ENCODE data around the gene LRRK1. TPM values are rescaled to one million over a fixed set of nuclear protein-coding genes. Genes with fewer than 3 reads are reported as not detected.

LRRK1 gene
- total and polyA plus RNA-seq, 11 donors = 1.3 to 12.7 (median 2.1) TPM

GRCh38 chr15:101014921-101015841 is 96.0 kb downstream of the LRRK1 start:
- TF ChIP-seq POLR2A (IDR thresholded peaks at IDR 0.05) (no peak), CTCF (IDR thresholded peaks at IDR 0.05) (peak; percentile 81 to 94 (median 87))
- H3K27me3 ChIP-seq = no peaks in the 10 kb centered on the region
- H3K4me3 ChIP-seq = no peak overlapping the region
- peak; percentile 73 to 86 (median 75) for DNase-seq
- intact Hi-C loops (cut with DNase I) = loop anchor here (1.0 to 10.0 kb wide), 6 partner anchors 70 to 244 kb away; no protein-coding TSS in a partner anchor
- H3K4me1 ChIP-seq = peaks cover 0 to 19% (median 0%) of the 10 kb centered on the region in 12 donors
- H3K27ac ChIP-seq = no peak overlapping the region
- H3K36me3 ChIP-seq = peaks cover 0 to 44% (median 0%) of the 10 kb centered on the region in 9 donors
- ATAC-seq = peak; percentile 73 to 79 (median 76)
- H3K9me3 ChIP-seq = no peaks in the 10 kb centered on the region
- WGBS, 4 donors = 45 to 54% (median 50%) methylated on average over 27 of the region's 27 CpGs

- WGBS, 4 donors = 94 to 98% (median 95%) methylated on average over 7 of the region's 7 CpGs
- no peak for ATAC-seq
- H3K4me3 ChIP-seq = no peak overlapping the region
- H3K27ac ChIP-seq = no peak overlapping the region
- no peak for TF ChIP-seq POLR2A (IDR thresholded peaks at IDR 0.05)
- TF ChIP-seq CTCF (IDR thresholded peaks at IDR 0.05) = no peak
- no peaks in the 10 kb centered on the region for H3K27me3 ChIP-seq
- H3K9me3 ChIP-seq = no peaks in the 10 kb centered on the region
- H3K4me1 ChIP-seq = peaks cover 0 to 19% (median 0%) of the 10 kb centered on the region in 12 donors
- intact Hi-C loops (cut with DNase I) = loop anchor here in 8 of 10 donors (5.0 to 10.0 kb wide), 3 partner anchors 68 to 178 kb away; no protein-coding TSS in a partner anchor
- no peak for DNase-seq
- peaks cover 0 to 43% (median 0%) of the 10 kb centered on the region in 9 donors for H3K36me3 ChIP-seq
Measured at GRCh38 chr15:101016581-101016980, 97.4 kb downstream of the LRRK1 start.

GRCh38 chr15:101017093-101017754 is 98.1 kb downstream of the LRRK1 start:
- WGBS, 4 donors = 67 to 85% (median 77%) methylated on average over 18 of the region's 18 CpGs

More at GRCh38 chr15:101017093-101017754, 98.1 kb downstream of the LRRK1 start:
- TF ChIP-seq CTCF (IDR thresholded peaks at IDR 0.05) = peak in 1 of 12 donors; percentile 6
- no peak for TF ChIP-seq POLR2A (IDR thresholded peaks at IDR 0.05)
- peaks cover 0 to 41% (median 0%) of the 10 kb centered on the region in 9 donors for H3K36me3 ChIP-seq
- no peaks in the 10 kb centered on the region for H3K9me3 ChIP-seq
- H3K27ac ChIP-seq = no peak overlapping the region
- H3K4me3 ChIP-seq = no peak overlapping the region
- intact Hi-C loops (cut with DNase I) = loop anchor here in 8 of 10 donors (5.0 to 10.0 kb wide), 3 partner anchors 68 to 178 kb away; no protein-coding TSS in a partner anchor
- H3K27me3 ChIP-seq = no peaks in the 10 kb centered on the region
- ATAC-seq (no peak), DNase-seq (no peak)
- H3K4me1 ChIP-seq = peaks cover 0 to 20% (median 0%) of the 10 kb centered on the region in 12 donors
